GM19239 (cell line): ENCODE results near the gene ACCS.

Experiments used
- DNase-seq: peaks from one replicate; pipeline ENCODE4 v3.0.0; 2011; ENCODE audit warnings: low spot score; ENCODE audit not compliant: insufficient read length
- FAIRE-seq: peaks from 2 replicates; lab custom pipeline; 2011; peaks lifted over from hg19 to GRCh38; lab: Jason Lieb, UNC

ACCS gene

DNA sequence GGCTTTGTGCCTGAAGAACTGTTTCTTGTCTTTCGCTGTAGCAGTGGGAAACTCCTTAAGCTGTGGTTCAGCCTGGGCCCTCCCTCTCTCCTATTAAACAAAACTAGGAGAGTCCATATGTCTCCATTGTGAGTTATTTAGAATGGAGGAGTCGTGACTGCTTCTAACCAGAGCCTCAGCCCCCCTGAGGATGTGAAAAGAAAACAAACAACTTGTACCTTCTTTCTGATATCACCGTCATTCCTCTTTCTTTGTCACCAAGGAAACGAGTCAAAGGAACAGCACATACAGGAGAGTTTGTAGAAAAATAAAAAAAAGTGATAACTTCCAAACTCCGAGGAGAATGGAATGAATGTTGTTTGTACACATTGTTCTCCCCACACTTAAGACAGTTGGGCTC is 17.8 kb downstream of the ACCS start:
- no peak for DNase-seq
- no peak for FAIRE-seq

DNA sequence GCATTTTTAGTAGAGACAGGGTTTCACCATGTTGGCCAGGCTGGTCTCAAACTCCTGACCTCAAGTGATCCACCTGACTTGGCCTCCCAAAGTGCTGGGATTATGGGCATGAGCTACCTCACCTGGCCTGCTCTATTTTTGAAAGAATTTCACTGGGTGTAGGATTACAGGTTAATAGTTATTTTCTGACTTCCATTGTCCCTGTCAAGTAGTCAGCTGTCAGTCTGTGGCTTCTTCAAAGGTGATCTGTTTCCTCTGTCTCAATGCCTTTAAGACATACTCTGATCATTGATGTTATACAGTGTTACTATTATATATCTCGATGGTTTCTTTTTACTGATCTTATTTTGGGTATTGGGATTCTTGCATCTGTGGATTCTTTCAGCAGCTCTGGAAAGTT is 19.3 kb downstream of the ACCS start:
- no peak for DNase-seq
- no peak for FAIRE-seq

DNA sequence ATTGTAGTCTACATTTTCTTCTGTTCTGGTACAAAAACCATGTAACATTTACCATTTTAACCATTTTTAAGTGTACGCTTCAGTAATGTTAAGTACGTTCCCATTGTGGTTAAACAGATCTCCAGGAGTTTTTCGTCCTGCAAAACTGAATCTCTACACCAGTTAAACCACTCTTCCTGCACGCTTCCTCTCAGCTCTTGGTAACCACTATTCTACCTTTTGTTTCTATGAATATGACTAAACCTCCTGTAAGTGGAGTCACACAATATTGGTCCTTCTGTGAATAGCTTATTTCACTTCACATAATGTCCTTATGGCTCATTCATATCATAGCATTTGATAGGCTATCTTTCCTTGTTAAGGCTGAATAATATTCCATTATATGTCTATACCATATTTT is 22.3 kb downstream of the ACCS start:
- FAIRE-seq (no peak), DNase-seq (no peak)

DNA sequence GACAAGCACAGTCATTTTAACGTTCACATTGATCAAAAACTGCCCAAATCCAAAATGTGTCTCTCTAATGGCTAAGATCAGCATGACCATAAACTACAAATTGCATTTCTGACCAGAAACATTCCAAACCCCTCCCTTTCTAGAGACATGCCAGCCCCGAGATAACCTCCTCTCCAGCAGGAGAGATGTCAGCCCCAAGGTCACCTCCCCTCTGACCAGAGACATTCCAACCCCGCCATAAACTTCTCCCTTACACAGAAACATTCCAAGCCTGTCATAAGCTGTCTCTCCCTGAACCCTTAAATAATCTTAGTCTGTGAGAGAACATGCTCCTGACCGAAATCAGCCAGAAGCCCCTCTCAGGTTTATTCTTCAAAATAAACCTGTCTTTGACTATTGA is 22.8 kb downstream of the ACCS start:
- no peak for DNase-seq
- no peak for FAIRE-seq

DNA sequence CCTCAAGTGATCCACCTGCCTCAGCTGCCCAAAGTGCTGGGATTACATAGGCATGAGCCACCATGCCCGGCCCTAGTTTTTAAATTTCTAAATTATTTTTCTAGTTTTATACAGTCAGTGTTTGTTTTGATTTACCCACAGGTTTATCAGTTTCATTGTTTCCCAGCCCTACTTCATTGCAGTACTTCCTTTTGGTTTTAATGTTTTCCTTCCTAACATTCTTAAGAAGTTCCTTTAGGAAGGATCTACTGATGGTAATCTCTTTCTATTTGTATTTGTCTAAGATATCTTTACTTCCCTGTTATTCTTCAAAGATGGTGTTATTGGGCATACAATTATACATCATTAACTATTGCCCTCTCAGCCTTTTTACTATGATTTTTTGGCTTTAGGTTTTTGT is 24.5 kb downstream of the ACCS start:
- DNase-seq, result no peak
- no peak for FAIRE-seq

DNA sequence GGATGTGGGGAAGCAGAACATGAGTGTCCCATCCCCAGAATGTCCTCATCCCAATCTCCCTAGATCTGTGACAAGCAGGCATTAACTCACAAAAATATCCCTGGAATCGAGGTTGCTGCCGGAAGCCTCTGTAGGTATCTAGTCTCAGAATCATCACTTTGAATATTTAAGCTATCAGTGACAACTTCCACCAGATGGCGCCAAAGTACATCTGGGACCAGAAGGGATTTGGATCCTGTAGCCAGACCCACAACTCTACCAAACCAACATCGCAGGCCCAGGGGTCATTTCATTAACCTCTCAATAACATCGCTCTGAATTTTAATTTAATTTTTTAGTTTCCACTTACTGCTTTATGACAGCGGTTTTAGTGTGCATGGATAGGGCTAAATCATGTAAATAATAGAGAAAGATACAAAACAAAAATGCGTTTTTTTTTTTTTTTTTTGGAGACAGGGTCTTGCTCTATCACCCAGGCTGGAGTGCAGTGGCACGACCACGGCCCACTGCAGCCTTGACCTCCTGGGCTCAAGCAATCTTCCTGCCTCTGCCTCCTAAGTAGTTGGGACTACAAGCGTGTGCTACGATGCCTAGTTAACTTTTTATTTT is 28.3 kb downstream of the ACCS start:
- FAIRE-seq, result peak; percentile 89

DNA sequence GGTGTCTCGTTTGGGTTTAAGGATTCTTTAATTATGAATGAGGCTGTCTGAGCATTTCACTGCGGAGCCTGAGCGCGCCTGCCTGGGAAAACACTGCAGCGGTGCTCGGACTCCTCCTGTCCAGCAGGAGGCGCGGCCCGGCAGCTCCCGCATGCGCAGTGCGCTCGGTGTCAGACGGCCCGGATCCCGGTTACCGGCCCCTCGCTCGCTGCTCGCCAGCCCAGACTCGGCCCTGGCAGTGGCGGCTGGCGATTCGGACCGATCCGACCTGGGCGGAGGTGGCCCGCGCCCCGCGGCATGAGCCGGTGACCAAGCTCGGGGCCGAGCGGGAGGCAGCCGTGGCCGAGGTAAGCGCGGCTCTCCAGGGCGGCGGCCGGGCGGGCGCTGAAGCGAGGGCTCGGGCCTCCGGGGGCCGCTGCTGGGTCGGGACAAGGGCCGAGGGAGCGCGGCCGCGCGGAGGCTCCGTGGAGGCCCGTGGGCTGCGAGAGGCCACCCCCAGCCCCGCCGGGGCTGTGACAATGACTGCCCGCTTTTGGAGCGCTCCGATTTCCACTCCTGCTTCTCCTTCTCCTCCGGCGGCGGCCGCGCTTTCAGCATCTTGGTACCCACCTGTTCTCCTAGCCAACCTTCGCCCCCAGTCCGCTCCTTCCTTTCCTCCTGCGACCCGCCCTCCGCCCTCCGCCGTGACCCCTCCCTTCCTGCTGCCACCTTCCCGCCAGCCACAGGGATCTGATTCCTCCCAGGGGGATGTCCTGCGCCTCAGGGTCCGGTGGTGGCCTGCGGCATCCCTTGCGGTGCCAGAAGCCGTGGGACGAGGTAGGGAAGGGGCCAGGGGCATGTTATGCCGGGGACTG is 29.7 kb downstream of the ACCS start, which contains the start of gene EXT2:
Gene EXT2 (plus strand): TSS at position 173 of the 854 bp plus-strand sequence. CDS start 12,035 bp downstream, outside the sequence.
- DNase-seq, result peak; percentile 88
- FAIRE-seq, result peak; percentile 73

More for the DNA sequence above, 28.3 kb downstream of the ACCS start:
- peak; percentile 62 for DNase-seq

DNA sequence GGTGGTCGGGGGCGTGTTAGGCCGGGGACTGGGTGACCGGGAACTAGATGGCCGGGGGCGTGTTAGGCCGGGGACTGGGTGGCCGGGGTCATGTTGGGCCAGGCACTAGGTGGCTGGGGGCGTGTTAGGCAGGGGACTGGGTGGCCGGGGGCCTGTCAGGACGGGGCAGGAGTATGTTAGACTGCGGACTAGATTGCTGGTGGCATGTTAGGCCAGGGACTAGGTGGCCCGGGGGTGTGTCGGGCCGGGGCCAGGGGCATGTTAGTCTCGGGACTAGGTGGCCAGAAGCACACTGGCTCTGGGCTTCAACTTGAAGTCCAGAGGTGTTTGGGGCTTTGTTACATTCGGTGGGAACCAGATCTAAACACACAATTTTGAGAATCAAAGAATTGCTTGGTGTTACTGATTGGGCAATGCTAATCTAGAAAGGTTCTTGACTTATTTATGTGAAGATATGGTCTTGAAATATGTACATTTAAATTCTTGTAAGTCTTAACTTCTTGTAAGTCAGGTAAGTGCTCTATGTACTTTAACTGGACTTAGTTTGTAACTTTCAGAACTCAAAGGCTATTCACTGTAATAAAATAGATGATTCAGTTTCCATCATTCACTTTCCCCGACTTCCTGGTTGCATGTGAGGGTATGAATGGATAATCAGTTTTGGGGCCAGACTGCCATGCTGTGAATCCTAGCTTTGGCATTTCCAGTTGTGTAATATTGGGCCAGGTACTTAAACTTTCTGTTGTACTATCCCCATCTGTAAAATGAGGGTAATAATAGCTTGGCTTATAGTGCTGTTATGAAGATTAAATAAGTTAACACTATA is 30.5 kb downstream of the ACCS start:
- no peak for DNase-seq
- no peak for FAIRE-seq

DNA sequence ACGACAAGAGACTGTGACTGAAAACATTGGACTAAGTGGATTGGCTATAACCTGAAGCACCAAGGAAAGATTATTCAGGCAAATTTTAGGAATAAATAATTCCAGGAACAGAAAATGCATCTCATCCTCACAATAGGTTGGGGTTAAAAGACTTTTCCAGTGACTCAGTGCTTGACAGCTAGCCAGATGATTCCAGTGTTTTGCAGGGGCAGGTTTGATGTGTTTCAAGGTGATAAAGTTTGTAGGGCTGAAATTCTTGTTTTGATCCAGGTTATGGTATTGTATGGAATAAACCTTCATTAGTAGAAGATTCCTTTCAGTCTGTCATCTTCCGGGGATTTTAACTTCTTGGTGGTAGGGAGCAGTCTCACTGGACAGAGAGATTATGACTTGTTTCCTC is 31.8 kb downstream of the ACCS start:
- no peak for FAIRE-seq
- no peak for DNase-seq

DNA sequence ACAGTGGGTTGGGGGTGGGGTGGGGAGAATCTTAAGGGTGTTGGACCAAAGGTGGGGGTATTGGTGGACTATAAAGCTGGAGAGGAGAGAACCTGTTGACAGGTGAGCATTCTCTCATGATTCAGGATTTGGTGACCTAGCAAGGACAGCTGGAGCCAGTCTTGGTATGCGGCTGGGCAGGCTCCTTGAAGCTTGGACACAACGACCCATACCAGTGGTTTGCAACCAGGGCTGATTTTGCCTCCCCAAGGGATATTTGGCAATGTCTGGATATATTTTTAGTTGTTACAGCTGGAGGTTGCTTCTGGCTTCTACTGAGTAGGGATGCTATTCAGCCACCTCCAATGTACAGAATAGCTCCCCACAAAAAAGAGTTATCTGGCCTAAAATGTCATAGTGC is 35.0 kb downstream of the ACCS start:
- FAIRE-seq (no peak), DNase-seq (no peak)

DNA sequence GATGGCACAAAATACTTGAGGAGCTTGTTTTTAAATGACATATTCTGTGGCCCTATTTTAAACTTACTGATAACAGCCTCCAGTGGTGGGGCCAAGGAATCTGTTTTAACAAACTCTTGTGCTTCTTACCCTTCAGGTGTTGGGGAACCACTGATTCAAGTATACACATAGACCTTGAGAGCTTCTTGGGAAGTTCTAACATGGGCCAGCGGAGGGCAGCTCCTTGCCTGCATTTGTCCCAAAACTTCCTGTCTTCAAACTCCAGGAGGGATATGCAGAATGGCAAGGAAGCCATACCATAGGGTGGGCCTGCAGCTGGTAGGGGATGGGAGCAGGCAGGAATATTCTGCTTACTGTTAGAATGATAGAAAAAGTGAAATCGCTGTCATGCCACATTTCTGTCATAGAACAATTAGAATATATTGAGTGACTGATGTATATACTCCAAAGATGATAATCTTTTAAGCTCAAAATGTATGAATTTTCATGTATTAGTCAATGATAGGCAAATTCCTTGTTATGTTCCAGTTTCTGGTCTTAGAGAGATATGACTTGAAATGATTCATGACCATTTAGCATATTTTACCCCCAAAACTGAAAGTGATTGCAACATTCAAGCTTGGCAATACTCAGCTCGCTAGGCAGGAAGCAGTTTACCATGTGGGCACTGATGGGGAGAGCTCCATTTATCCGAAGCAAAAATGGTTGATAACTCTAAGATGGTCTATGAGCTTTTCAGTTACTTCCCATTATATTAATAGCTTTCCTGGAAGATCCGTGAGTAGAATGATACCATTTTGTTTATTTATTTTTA is 38.6 kb downstream of the ACCS start:
- FAIRE-seq, result peak; percentile 39

DNA sequence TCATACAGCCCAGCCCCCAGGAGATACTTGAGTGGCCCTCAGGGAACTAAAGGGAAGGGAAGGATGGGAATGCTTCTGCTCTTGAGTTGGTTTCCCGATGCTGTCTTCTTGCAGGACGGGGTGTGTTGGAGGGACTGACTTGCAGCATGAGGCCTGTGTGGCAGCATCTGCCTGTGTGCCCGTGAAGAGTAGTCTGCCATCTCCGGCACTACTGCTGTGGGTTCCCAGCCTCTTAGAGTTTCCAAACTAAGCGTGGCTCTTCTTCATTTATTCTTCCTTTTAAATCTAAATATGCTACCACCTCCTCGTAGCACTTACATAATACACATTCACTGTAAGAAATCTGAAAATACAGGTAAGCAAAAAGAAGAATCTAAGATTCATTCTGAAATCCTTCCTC is 42.2 kb downstream of the ACCS start:
- FAIRE-seq (no peak), DNase-seq (no peak)

More for the DNA sequence above, 38.6 kb downstream of the ACCS start:
- no peak for DNase-seq

DNA sequence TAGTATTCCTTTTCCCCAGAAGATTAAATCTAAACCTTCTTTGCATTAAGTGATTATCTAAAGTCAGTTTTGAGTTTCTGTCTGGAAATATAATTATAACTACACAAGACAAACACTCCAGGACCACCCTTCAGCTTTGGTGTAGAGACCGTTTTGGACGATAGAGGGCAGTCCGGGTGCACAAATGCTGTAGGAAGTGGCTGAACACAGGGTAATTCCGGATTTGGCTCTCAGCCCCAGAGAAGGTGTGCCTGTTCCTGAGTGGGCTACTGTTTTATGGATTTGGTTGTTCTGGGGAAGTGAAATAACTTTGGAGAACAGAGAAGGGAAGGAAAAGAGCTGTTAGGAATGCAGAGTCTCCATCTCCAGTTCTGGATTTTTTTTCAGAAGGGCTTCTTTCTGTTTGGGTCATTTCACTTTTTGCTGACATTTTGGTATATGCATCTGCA is 44.2 kb downstream of the ACCS start:
- DNase-seq, result peak; percentile 48
- peak; percentile 82 for FAIRE-seq

DNA sequence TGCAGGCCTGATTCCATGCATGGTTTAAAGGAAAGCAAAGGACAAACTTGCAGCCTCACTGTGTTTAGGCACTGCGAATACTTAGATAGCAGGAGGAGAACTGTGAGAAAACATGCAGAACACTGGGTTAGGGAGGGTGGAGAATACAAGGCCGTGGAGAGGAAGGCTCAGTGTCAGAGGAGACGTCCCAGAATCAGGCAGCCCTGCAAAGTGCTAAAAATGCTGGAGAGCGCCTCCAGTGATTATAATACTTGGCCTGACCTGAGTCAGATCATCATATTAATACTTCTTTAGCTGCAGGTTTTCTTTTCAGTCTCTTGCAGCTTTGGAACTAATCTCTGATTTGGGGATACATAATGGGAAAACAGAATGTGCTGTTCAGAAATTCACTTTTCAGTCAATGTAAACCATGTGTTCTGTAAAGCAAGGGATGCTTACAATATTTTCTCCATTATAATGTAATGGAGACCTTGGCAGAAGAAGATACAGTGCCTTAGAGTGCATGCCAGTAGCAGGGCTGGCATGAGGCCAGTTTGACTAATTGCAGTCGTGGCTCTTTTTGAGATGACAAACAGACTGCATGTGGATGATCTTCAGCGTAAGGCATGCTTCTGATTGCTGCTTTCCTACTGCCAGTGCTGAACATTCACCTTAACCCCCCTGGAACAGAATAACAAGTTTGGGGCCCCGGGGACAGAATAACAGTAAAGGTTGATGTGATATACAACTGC is 46.2 kb downstream of the ACCS start:
- DNase-seq (no peak), FAIRE-seq (no peak)

DNA sequence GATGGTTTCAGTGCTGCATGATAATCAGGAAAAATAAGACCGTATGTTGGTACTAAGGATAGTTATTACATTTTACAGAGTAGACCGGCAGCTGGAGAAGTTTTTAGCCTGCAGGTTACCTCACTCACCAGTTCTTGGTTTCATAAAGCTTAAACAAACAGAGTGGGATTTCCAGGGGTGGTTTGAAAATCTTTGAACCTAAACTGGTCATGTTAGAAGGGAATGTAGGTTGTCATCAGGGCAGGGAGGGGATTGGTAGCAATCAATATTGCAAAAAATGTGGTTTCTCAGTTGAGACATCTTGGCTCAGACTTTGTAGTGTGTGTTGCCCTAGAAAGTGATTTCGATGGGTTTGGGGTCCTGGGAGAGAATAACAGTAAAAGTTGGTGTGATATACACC is 46.9 kb downstream of the ACCS start:
- DNase-seq (no peak), FAIRE-seq (no peak)

DNA sequence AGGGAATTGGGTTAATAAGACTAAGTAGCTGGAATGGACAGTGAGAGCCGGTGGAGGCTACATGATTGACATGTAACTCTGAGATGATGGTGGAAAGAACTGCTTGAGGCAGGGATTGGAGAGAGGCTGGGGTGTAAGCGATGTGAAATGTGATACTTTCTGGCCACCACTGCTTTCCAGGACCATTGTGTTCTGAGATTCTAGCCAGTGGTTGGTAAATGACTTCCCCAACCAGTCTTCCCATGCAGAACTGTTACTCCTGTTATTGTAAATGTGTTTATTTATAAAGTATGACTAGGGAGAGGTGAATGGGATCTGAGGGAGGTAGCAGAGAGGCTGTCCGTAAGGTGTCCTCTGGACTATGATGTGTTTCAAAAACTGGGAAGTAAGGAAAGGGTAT is 47.5 kb downstream of the ACCS start:
- DNase-seq, result no peak
- no peak for FAIRE-seq

DNA sequence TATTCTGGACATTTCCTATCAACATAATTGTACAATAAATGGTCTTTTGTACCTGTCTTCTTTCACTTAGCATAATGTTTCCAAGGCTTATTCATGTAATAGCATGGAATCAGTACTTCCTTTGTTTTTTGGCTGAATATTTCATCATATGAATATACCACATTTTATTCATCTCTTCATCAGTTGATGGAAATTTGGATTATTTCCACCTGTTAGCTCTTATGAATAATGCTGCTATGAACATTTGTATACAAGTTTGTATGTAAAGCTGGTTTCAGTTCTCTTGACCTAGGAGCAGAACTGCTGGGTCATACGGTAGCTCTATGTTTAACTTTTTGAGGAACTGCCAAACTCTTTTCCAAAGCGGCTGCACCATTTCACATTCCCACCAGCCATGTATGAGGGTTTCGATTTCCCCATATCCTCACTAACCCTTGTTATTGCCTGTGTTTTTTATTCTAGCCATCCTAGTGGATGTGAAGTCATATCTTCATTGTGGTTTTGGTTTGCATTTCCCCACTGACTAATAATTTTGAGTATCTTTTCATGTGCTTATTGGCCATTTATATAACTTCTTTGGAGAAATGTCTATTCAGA is 50.3 kb downstream of the ACCS start:
- no peak for FAIRE-seq
- no peak for DNase-seq

DNA sequence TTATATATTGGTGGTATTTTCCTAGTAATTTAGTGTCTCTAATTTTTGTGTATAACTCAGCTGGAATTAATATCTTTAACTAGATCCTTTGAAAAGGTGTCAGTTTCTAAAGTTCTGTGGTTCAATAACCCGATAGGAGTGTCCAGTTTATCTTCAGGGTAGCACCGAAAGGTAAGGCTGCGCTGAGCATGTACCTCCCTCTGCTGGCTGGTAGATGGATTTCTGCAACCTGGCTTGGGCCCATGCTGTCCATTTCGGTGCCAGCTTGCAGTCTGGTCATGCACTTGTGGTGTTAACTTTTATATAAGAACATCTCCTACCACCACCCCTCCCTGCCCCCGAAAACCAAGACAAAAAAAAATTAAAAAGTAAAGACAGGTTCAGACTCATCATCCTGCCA is 54.1 kb downstream of the ACCS start:
- no peak for FAIRE-seq
- no peak for DNase-seq

DNA sequence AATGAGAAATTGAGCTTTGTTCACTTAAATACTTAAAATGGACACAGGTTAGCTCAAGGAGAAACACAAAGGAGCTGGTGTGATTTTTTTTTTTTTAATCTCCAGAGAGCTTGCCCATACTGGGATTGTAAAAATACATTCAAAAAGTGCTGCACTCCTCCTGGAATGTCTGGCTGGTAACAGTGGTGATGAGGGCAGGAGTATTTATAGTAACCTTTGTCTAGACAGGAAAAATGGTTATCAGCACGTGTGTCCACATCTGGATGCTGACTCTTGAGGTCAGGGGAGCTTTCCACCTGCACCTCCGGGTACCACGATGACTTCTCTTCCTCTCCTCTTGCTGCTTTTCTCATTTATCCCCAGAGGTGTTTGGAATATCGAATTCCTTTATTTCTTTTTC is 59.5 kb downstream of the ACCS start:
- DNase-seq (no peak), FAIRE-seq (no peak)
